SJSA1 (cell line): Measurements from ENCODE around the gene MAPK1. TPM values are rescaled to one million over a fixed set of nuclear protein-coding genes. Genes with fewer than 3 reads are reported as not detected.
"Not testable (repeated sequence)": the region's sequence is repeated elsewhere in the genome, so short reads cannot be mapped to it uniquely, and the experiment has no call there.

ENCODE experiments used
- DNase-seq, 2 experiments: peaks; one replicate each; pipeline ENCODE4 v3.0.0-alpha.2; 2015 to 2020; ENCODE audit warnings: low spot score in 2 of 2, low read depth in 1 of 2
- H3K27ac ChIP-seq: fragments of 250-450 bp; sonication (Bioruptor Pico); 2 replicates; pipeline ENCODE4 v1.5.1; 2020; ENCODE audit warnings: mild to moderate bottlenecking, moderate library complexity
- H3K27me3 ChIP-seq: fragments of 250-450 bp; sonication (Bioruptor Pico); replicated peaks from 2 replicates; pipeline ENCODE4 v1.5.1; 2020; ENCODE audit warnings: mild to moderate bottlenecking, moderate library complexity
- H3K36me3 ChIP-seq: fragments of 250-450 bp; sonication (Bioruptor Pico); 2 replicates; pipeline ENCODE4 v1.5.1; 2020; ENCODE audit warnings: mild to moderate bottlenecking
- H3K4me1 ChIP-seq: fragments of 250-450 bp; sonication (Bioruptor Pico); replicated peaks from 2 replicates; pipeline ENCODE4 v1.6.1; 2021; ENCODE audit warnings: mild to moderate bottlenecking
- H3K4me3 ChIP-seq: fragments of 250-450 bp; sonication (Bioruptor Pico); 2 replicates; pipeline ENCODE4 v1.5.1; 2020; ENCODE audit warnings: mild to moderate bottlenecking
- H3K9me3 ChIP-seq: fragments of 250-450 bp; sonication (Bioruptor Pico); replicated peaks from 2 replicates; pipeline ENCODE4 v1.5.1; 2020; ENCODE audit warnings: mild to moderate bottlenecking
- total RNA-seq: library from RNA; depleted of rRNA; stranded (reverse); fragments of >200 nt; shearing (Covaris generic); gene quantifications from 2 replicates; pipeline ENCODE4 v1.2.3, GENCODE V29; 2014

The MAPK1 gene
- total RNA-seq, 1 experiment from 2014 or later = 113 TPM

GRCh38 chr22:21791635-21792625 is 75.5 kb downstream of the MAPK1 start:
- Histone ChIP-seq H3K36me3 (peaks cover 54% of the 10 kb centered on the region), H3K4me1 (peaks cover 5% of the 10 kb centered on the region; the same call in 1 of the 2 replicates), H3K27ac (no peak overlapping the region; the same call in 1 of the 2 replicates), H3K9me3 (no peaks in the 10 kb centered on the region; the same call in 1 of the 2 replicates), H3K27me3 (no peaks in the 10 kb centered on the region), H3K4me3 (no peak overlapping the region)
- DNase-seq = no peak

GRCh38 chr22:21790849-21791610 is 76.4 kb downstream of the MAPK1 start:
- H3K27ac ChIP-seq, H3K27me3 ChIP-seq, DNase-seq, H3K4me3 ChIP-seq, H3K9me3 ChIP-seq, H3K4me1 ChIP-seq: not testable (repeated sequence)
- H3K36me3 ChIP-seq = peaks cover 51% of the 10 kb centered on the region

- Histone ChIP-seq H3K36me3 (peaks cover 53% of the 10 kb centered on the region), H3K4me3 (no peak overlapping the region), H3K4me1 (peaks cover 5% of the 10 kb centered on the region; the same call in 1 of the 2 replicates), H3K9me3 (no peaks in the 10 kb centered on the region), H3K27me3 (no peaks in the 10 kb centered on the region), H3K27ac (no peak overlapping the region)
- DNase-seq = no peak
These were observed 77.1 kb downstream of the MAPK1 start for GRCh38 chr22:21790359-21790758.

GRCh38 chr22:21787565-21787964 is 79.9 kb downstream of the MAPK1 start:
- H3K9me3 ChIP-seq, H3K27ac ChIP-seq, DNase-seq, H3K27me3 ChIP-seq, H3K4me3 ChIP-seq, H3K4me1 ChIP-seq: not testable (repeated sequence)
- H3K36me3 ChIP-seq = peaks cover 78% of the 10 kb centered on the region

DNA sequence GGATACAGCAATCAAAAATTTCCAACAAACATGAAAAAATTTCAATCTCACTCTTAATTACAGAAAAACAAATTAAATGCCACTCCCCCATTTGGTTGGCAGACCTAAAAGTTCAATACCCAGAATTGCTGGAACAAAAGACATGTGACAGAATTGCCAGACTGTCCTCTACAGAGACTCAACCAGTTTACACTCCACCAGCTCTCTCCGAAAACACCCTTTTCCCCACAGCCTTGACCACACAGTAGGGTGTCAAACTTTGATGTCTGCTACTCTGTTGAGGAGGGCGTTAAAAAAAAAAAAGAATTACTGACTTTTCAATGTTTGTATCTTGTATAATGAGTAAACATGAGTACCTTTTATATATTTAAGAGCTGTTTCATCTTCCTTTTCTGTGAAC is 87.2 kb downstream of the MAPK1 start:
- DNase-seq = no peak
- no peaks in the 10 kb centered on the region for H3K27me3 ChIP-seq
- no peaks in the 10 kb centered on the region; the same call in 1 of the 2 replicates for H3K4me1 ChIP-seq

GRCh38 chr22:21779444-21779843 is 88.0 kb downstream of the MAPK1 start:
- H3K27me3 ChIP-seq = no peaks in the 10 kb centered on the region
- no peak overlapping the region for H3K27ac ChIP-seq
- peaks cover 55% of the 10 kb centered on the region for H3K36me3 ChIP-seq
- no peaks in the 10 kb centered on the region for H3K9me3 ChIP-seq
- H3K4me1 ChIP-seq = no peaks in the 10 kb centered on the region; the same call in 1 of the 2 replicates
- no peak overlapping the region for H3K4me3 ChIP-seq
- no peak for DNase-seq

More for the DNA sequence above, 87.2 kb downstream of the MAPK1 start:
- Histone ChIP-seq H3K36me3 (peaks cover 57% of the 10 kb centered on the region), H3K27ac (no peak overlapping the region), H3K4me3 (no peak overlapping the region), H3K9me3 (no peaks in the 10 kb centered on the region)

GRCh38 chr22:21778705-21779363 is 88.6 kb downstream of the MAPK1 start:
- Histone ChIP-seq H3K4me3 (no peak overlapping the region), H3K36me3 (peaks cover 55% of the 10 kb centered on the region), H3K27me3 (no peaks in the 10 kb centered on the region), H3K4me1 (no peaks in the 10 kb centered on the region; the same call in 1 of the 2 replicates), H3K9me3 (no peaks in the 10 kb centered on the region), H3K27ac (no peak overlapping the region)
- DNase-seq = no peak

- no peak overlapping the region for H3K4me3 ChIP-seq
- H3K27ac ChIP-seq = no peak overlapping the region
- no peak for DNase-seq
- no peaks in the 10 kb centered on the region for H3K27me3 ChIP-seq
- H3K4me1 ChIP-seq = no peaks in the 10 kb centered on the region
- peaks cover 81% of the 10 kb centered on the region for H3K36me3 ChIP-seq
- H3K9me3 ChIP-seq = no peaks in the 10 kb centered on the region
These were observed 95.8 kb downstream of the MAPK1 start for GRCh38 chr22:21771631-21771976.

DNA sequence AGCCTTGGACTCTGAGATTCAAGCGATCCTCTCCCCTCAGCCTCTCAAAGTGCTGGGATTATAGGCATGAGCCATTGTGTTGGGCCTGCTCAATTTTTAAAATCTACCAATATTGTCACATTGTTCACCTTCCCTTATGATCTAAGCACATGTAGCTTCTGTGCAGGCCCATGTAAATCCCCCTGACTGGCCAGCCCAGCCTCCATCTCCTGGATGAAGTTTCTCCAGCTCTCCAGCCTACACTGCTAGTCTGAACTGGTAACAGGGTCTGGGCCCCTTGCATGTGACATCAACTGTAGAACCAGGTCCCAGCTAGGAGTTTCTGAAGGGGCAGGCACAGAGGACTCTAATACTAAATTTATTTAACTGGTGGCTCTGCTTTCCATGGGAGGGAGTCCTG is 99.0 kb downstream of the MAPK1 start:
- H3K27me3 ChIP-seq = no peaks in the 10 kb centered on the region
- H3K36me3 ChIP-seq = peaks cover 95% of the 10 kb centered on the region
- no peaks in the 10 kb centered on the region for H3K9me3 ChIP-seq
- no peak overlapping the region for H3K27ac ChIP-seq
- H3K4me1 ChIP-seq = no peaks in the 10 kb centered on the region
- no peak overlapping the region for H3K4me3 ChIP-seq
- no peak for DNase-seq

DNA sequence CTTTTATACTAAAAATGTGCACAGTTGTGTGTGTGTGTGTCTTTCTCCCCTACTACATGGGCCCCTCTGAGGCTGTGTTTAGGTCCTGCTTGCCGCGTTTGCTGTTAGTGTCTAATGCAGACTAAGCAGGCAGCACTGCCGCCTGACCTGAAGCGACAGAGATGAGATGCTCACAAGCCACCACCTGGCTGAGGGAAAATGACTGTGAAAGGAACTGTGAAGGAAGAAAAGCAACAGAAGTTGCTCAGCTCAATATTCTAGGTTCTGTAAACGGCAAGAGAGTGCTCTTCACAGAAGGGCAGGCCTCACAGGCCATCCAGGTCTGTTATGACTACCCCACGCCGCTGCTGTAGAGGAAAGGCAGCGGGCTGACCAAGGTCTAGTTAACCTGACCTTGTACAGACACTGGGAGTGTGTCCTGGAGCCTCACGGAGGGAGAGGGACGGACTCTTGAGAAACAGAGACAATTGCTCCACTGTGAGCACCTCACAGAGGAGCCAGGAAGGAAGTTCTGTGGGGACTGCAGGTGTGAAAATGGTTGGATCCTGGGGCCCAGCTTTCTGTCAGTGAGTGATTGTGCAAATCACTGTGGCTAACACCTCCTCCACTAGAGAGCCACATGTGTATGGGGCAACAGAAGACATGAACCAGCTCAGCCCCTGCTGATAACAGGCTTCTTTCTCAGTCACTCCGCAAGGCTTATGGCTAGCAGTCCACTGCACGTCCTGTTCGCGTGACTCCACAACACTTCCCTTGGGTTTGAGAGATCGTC is 100.6 kb downstream of the MAPK1 start:
- H3K36me3 ChIP-seq = peaks cover 95% of the 10 kb centered on the region
- H3K4me3 ChIP-seq = no peak overlapping the region
- no peak for DNase-seq
- no peak overlapping the region for H3K27ac ChIP-seq
- peaks cover 3% of the 10 kb centered on the region; the same call in 1 of the 2 replicates for H3K4me1 ChIP-seq
- H3K9me3 ChIP-seq = no peaks in the 10 kb centered on the region
- no peaks in the 10 kb centered on the region for H3K27me3 ChIP-seq

GRCh38 chr22:21765909-21766529 is 101.4 kb downstream of the MAPK1 start:
- Histone ChIP-seq H3K4me3 (no peak overlapping the region), H3K9me3 (no peaks in the 10 kb centered on the region)

GRCh38 chr22:21764038-21764804 is 103.2 kb downstream of the MAPK1 start:
- Histone ChIP-seq H3K36me3 (peaks cover 76% of the 10 kb centered on the region), H3K27me3 (no peaks in the 10 kb centered on the region)
- DNase-seq = no peak

More at GRCh38 chr22:21765909-21766529, 101.4 kb downstream of the MAPK1 start:
- DNase-seq = no peak
- no peak overlapping the region for H3K27ac ChIP-seq
- H3K27me3 ChIP-seq = no peaks in the 10 kb centered on the region
- H3K4me1 ChIP-seq = peaks cover 11% of the 10 kb centered on the region
- H3K36me3 ChIP-seq = peaks cover 94% of the 10 kb centered on the region

More at GRCh38 chr22:21764038-21764804, 103.2 kb downstream of the MAPK1 start:
- Histone ChIP-seq H3K9me3 (no peaks in the 10 kb centered on the region), H3K4me3 (no peak overlapping the region), H3K4me1 (peaks cover 17% of the 10 kb centered on the region), H3K27ac (no peak overlapping the region)
